Measurements from ENCODE around the gene LRRC7.

DNA sequence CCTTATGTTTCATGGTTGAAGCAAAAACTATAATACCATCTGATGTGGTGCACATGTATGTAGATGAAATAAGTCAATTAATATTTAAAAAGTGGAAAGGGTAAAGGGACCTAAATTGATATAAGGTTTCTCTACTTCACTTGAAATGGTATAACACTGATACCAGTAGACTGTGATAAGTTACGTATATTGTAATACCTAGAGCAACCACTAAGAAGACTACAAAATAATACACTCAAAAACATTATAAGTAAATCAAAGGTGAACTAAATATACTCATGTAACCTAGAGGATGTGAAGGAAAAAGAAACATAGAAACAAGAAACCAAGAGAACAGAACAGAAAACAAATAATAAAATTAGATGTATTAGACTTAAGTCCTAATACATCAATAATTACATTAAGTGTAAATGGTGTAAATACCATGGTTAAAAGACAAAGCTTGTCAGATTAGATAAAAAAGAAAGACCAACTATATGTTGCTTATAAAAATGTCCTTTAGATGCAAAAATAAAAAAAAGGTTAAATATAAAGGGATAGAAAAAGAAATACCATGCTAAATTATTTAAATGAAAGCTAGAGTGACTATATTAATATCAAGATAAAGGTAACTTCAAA is 118.8 kb downstream of the LRRC7 start:
- TF ChIP-seq CTCF (IDR thresholded peaks at IDR 0.05; ENCODE audit: poor library complexity) = no peak
- no peak for TF ChIP-seq EZH2 (IDR thresholded peaks at IDR 0.05; ENCODE audit: borderline replicate concordance)
- TF ChIP-seq EZH2phosphoT487 (IDR thresholded peaks at IDR 0.05; ENCODE audit: low read depth, severe bottlenecking, unreplicated experiment) = no peak
